Central memory CD4-positive, alpha-beta T cell (primary cell): ENCODE results near the gene BMPR2.
"Not testable (repeated sequence)": the region's sequence is repeated elsewhere in the genome, so short reads cannot be mapped to it uniquely, and the experiment has no call there.

Experiments used
- DNase-seq: peaks from one replicate; pipeline ENCODE4 v3.0.0; 2022

The BMPR2 gene

GRCh38 chr2:202386495-202386894, 10.4 kb downstream of the BMPR2 start:
- not testable (repeated sequence) for DNase-seq

- DNase-seq, result no peak
Measured at GRCh38 chr2:202387608-202388342, 11.6 kb downstream of the BMPR2 start.

GRCh38 chr2:202400941-202401340, 24.8 kb downstream of the BMPR2 start:
- no peak for DNase-seq

- no peak for DNase-seq
Measured at GRCh38 chr2:202405798-202406197, 29.7 kb downstream of the BMPR2 start.

- DNase-seq, result no peak
Measured at GRCh38 chr2:202406445-202406978, 30.4 kb downstream of the BMPR2 start.

GRCh38 chr2:202408546-202409140, 32.5 kb downstream of the BMPR2 start:
- no peak for DNase-seq

- DNase-seq, result no peak
Measured at GRCh38 chr2:202410092-202410491, 34.0 kb downstream of the BMPR2 start.

- DNase-seq, result no peak
Measured at GRCh38 chr2:202411097-202411496, 35.0 kb downstream of the BMPR2 start.

GRCh38 chr2:202418027-202418426, 41.9 kb downstream of the BMPR2 start:
- no peak for DNase-seq

- no peak for DNase-seq
Measured at GRCh38 chr2:202418511-202418910, 42.4 kb downstream of the BMPR2 start.

- no peak for DNase-seq
Measured at GRCh38 chr2:202423139-202423538, 47.0 kb downstream of the BMPR2 start.

- DNase-seq, result no peak
Measured at GRCh38 chr2:202425036-202425435, 48.9 kb downstream of the BMPR2 start.

- DNase-seq, result no peak
Measured at GRCh38 chr2:202426751-202427150, 50.6 kb downstream of the BMPR2 start.

GRCh38 chr2:202429164-202429980, 53.2 kb downstream of the BMPR2 start:
- no peak for DNase-seq

GRCh38 chr2:202432776-202433175, 56.6 kb downstream of the BMPR2 start:
- no peak for DNase-seq

- DNase-seq, result no peak
Measured at GRCh38 chr2:202434472-202434871, 58.3 kb downstream of the BMPR2 start.

- DNase-seq, result no peak
Measured at GRCh38 chr2:202436626-202437025, 60.5 kb downstream of the BMPR2 start.

GRCh38 chr2:202440117-202440516, 64.0 kb downstream of the BMPR2 start:
- DNase-seq, result not testable (repeated sequence)

GRCh38 chr2:202442882-202443281, 66.8 kb downstream of the BMPR2 start:
- no peak for DNase-seq

- DNase-seq, result no peak
Measured at GRCh38 chr2:202444000-202444399, 67.9 kb downstream of the BMPR2 start.

- no peak for DNase-seq
Measured at GRCh38 chr2:202449344-202449743, 73.2 kb downstream of the BMPR2 start.

- DNase-seq, result no peak
Measured at GRCh38 chr2:202450785-202451184, 74.7 kb downstream of the BMPR2 start.

GRCh38 chr2:202452744-202453143, 76.6 kb downstream of the BMPR2 start:
- DNase-seq, result no peak

GRCh38 chr2:202454536-202454935, 78.4 kb downstream of the BMPR2 start:
- no peak for DNase-seq
